ENCODE data around the gene OR3A1.
"Not testable (repeated sequence)": the region's sequence is repeated elsewhere in the genome, so short reads cannot be mapped to it uniquely, and the experiment has no call there.

The OR3A1 gene

GRCh38 chr17:3260600-3260999 is 37.6 kb downstream of the OR3A1 start:
- Histone ChIP-seq H3K27me3 (ENCODE audit: insufficient read depth, low read length) (no peaks in the 10 kb centered on the region), H3K4me3 (ENCODE audit: low read length) (no peak overlapping the region), H3K9me3 (ENCODE audit: insufficient read depth, low read depth, low read length) (peaks cover 27% of the 10 kb centered on the region), H3K27ac (ENCODE audit: low read depth, low read length) (no peak overlapping the region), H3K9ac (ENCODE audit: low read depth, low read length) (no peak overlapping the region), H3K4me1 (ENCODE audit: insufficient read depth, low read length) (no peaks in the 10 kb centered on the region), H3K36me3 (ENCODE audit: insufficient read depth, low read length) (no peaks in the 10 kb centered on the region)
- 86% methylated on average over 13 of the region's 13 CpGs for WGBS

GRCh38 chr17:3260163-3260562 is 38.0 kb downstream of the OR3A1 start:
- no peaks in the 10 kb centered on the region for H3K36me3 ChIP-seq (ENCODE audit: insufficient read depth, low read length)
- H3K27ac ChIP-seq (ENCODE audit: low read depth, low read length): no peak overlapping the region
- WGBS: 57% methylated on average over 1 of the region's 1 CpG
- peaks cover 22% of the 10 kb centered on the region for H3K9me3 ChIP-seq (ENCODE audit: insufficient read depth, low read depth, low read length)
- H3K27me3 ChIP-seq (ENCODE audit: insufficient read depth, low read length): no peaks in the 10 kb centered on the region
- H3K4me3 ChIP-seq (ENCODE audit: low read length): no peak overlapping the region
- H3K9ac ChIP-seq (ENCODE audit: low read depth, low read length): no peak overlapping the region
- no peaks in the 10 kb centered on the region for H3K4me1 ChIP-seq (ENCODE audit: insufficient read depth, low read length)

GRCh38 chr17:3256575-3256974 is 41.6 kb downstream of the OR3A1 start:
- H3K27ac ChIP-seq (ENCODE audit: low read depth, low read length): no peak overlapping the region
- WGBS: 77% methylated on average over 8 of the region's 8 CpGs

DNA sequence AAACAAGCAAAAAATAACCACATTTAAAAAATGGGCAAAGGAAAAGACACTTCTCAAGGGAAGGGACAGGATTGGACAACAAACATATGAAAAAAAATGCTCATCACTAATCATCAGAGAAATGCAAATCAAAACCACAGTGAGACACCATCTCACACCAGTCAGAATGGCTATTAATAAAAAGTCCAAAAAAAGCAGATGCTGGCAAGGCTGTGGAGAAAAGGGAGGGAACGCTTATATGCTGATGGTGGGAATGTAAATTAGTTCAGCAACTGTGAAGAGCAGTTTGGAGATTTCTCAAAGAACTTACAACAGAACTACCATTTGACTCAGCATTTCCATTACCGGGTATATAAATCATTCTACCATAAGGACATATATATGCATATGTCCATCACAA is 49.1 kb downstream of the OR3A1 start:
- H3K27me3 ChIP-seq (ENCODE audit: insufficient read depth, low read length); H3K36me3 ChIP-seq (ENCODE audit: insufficient read depth, low read length); H3K9me3 ChIP-seq (ENCODE audit: insufficient read depth, low read depth, low read length); H3K4me3 ChIP-seq (ENCODE audit: low read length); H3K9ac ChIP-seq (ENCODE audit: low read depth, low read length); H3K27ac ChIP-seq (ENCODE audit: low read depth, low read length); H3K4me1 ChIP-seq (ENCODE audit: insufficient read depth, low read length): not testable (repeated sequence)
- 100% methylated on average over 1 of the region's 2 CpGs for WGBS

More at GRCh38 chr17:3256575-3256974, 41.6 kb downstream of the OR3A1 start:
- Histone ChIP-seq H3K4me1 (ENCODE audit: insufficient read depth, low read length) (no peaks in the 10 kb centered on the region), H3K36me3 (ENCODE audit: insufficient read depth, low read length) (no peaks in the 10 kb centered on the region), H3K9me3 (ENCODE audit: insufficient read depth, low read depth, low read length) (peaks cover 16% of the 10 kb centered on the region), H3K9ac (ENCODE audit: low read depth, low read length) (no peak overlapping the region), H3K4me3 (ENCODE audit: low read length) (no peak overlapping the region), H3K27me3 (ENCODE audit: insufficient read depth, low read length) (no peaks in the 10 kb centered on the region)

DNA sequence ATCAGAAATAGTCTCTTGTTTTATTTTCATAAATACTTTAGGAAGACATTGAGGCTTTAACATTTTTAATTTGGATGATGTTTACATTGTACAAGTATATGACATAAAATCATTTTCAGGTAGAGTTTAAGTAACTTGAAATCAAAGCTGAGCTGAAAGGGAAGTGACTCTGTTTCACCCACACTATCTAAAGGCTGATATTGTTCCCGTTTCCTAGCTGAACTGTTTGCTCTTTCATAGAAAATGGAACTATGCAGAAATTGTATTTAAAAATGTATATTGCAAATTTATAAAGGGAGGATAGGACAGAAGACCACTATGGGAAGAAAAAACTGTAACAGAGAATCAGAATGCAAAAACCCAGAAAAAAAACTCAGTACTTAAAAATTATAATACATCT is 53.3 kb downstream of the OR3A1 start:
- H3K27ac ChIP-seq (ENCODE audit: low read depth, low read length); H3K9ac ChIP-seq (ENCODE audit: low read depth, low read length); H3K36me3 ChIP-seq (ENCODE audit: insufficient read depth, low read length); H3K9me3 ChIP-seq (ENCODE audit: insufficient read depth, low read depth, low read length); H3K4me3 ChIP-seq (ENCODE audit: low read length); H3K27me3 ChIP-seq (ENCODE audit: insufficient read depth, low read length); H3K4me1 ChIP-seq (ENCODE audit: insufficient read depth, low read length): not testable (repeated sequence)
- WGBS: no CpG with 5 or more reads among the region's 1 CpG

DNA sequence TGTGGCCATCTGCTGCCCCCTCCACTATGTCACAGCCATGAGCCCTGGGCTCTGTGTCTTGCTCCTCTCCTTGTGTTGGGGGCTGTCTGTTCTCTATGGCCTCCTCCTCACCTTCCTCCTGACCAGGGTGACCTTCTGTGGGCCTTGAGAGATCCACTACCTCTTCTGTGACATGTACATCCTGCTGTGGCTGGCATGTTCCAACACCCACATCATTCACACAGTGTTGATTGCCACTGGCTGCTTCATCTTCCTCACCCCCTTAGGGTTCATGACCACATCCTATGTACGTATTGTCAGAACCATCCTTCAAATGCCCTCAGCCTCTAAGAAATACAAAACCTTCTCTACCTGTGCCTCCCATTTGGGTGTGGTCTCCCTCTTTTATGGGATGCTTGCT is 57.1 kb downstream of the OR3A1 start:
- not testable (repeated sequence) for H3K4me3 ChIP-seq (ENCODE audit: low read length); H3K27ac ChIP-seq (ENCODE audit: low read depth, low read length); H3K9ac ChIP-seq (ENCODE audit: low read depth, low read length); H3K36me3 ChIP-seq (ENCODE audit: insufficient read depth, low read length); H3K9me3 ChIP-seq (ENCODE audit: insufficient read depth, low read depth, low read length); H3K4me1 ChIP-seq (ENCODE audit: insufficient read depth, low read length); H3K27me3 ChIP-seq (ENCODE audit: insufficient read depth, low read length)
- WGBS: no CpG with 5 or more reads among the region's 1 CpG

Measured in HUES64 (cell line).